Ishikawa (cell line): ENCODE data around the gene CCDC13.

ENCODE experiments used
- CEBPB ChIP-seq: IDR thresholded peaks from 2 replicates; pipeline ENCODE4 v1.6.1; 2012
- CREB1 ChIP-seq: IDR thresholded peaks from 2 replicates; pipeline ENCODE4 v1.6.1; 2012; ENCODE audit warnings: low read depth
- EGR1 ChIP-seq: IDR thresholded peaks from 2 replicates; pipeline ENCODE4 v1.6.1; 2012
- EP300 ChIP-seq: IDR thresholded peaks from 2 replicates; pipeline ENCODE4 v1.6.1; 2012; ENCODE audit warnings: borderline replicate concordance
- FOXM1 ChIP-seq: IDR thresholded peaks from 2 replicates; pipeline ENCODE4 v1.6.1; 2012; ENCODE audit warnings: low read depth, borderline replicate concordance
- NFIC ChIP-seq: IDR thresholded peaks from 2 replicates; pipeline ENCODE4 v1.6.1; 2012
- RAD21 ChIP-seq: IDR thresholded peaks from 2 replicates; pipeline ENCODE4 v1.6.1; 2012; ENCODE audit warnings: low read depth
- TAF1 ChIP-seq: IDR thresholded peaks from 2 replicates; pipeline ENCODE4 v1.6.1; 2012; ENCODE audit warnings: low read depth, mild to moderate bottlenecking
- TCF12 ChIP-seq: IDR thresholded peaks from 2 replicates; pipeline ENCODE4 v1.6.1; 2012; ENCODE audit warnings: low read depth
- TEAD4 ChIP-seq: IDR thresholded peaks from 2 replicates; pipeline ENCODE4 v1.6.1; 2012
- YY1 ChIP-seq: IDR thresholded peaks from 2 replicates; pipeline ENCODE4 v1.6.1; 2012; ENCODE audit warnings: low read depth
- ZBTB7A ChIP-seq: IDR thresholded peaks from 2 replicates; pipeline ENCODE4 v1.6.1; 2012; ENCODE audit warnings: low read depth
- TF ChIP-seq, protein P1 (sequence below): IDR thresholded peaks from 2 replicates; pipeline ENCODE4 v1.6.1; 2012; ENCODE audit warnings: low read depth, mild to moderate bottlenecking
- TF ChIP-seq, protein P2 (sequence below): IDR thresholded peaks from 2 replicates; pipeline ENCODE4 v1.6.1; 2012
- TF ChIP-seq, protein P3 (sequence below): IDR thresholded peaks from 2 replicates; pipeline ENCODE4 v1.6.1; 2012

Gene CCDC13

GRCh38 chr3:42729404-42730145 lies 43.5 kb downstream of the CCDC13 start:
- TF ChIP-seq ZBTB7A: no peak
- no peak for TF ChIP-seq RAD21
- TF ChIP-seq, protein P1, sequence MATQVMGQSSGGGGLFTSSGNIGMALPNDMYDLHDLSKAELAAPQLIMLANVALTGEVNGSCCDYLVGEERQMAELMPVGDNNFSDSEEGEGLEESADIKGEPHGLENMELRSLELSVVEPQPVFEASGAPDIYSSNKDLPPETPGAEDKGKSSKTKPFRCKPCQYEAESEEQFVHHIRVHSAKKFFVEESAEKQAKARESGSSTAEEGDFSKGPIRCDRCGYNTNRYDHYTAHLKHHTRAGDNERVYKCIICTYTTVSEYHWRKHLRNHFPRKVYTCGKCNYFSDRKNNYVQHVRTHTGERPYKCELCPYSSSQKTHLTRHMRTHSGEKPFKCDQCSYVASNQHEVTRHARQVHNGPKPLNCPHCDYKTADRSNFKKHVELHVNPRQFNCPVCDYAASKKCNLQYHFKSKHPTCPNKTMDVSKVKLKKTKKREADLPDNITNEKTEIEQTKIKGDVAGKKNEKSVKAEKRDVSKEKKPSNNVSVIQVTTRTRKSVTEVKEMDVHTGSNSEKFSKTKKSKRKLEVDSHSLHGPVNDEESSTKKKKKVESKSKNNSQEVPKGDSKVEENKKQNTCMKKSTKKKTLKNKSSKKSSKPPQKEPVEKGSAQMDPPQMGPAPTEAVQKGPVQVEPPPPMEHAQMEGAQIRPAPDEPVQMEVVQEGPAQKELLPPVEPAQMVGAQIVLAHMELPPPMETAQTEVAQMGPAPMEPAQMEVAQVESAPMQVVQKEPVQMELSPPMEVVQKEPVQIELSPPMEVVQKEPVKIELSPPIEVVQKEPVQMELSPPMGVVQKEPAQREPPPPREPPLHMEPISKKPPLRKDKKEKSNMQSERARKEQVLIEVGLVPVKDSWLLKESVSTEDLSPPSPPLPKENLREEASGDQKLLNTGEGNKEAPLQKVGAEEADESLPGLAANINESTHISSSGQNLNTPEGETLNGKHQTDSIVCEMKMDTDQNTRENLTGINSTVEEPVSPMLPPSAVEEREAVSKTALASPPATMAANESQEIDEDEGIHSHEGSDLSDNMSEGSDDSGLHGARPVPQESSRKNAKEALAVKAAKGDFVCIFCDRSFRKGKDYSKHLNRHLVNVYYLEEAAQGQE: no peak
- no peak for TF ChIP-seq CEBPB
- TF ChIP-seq TEAD4: no peak
- TF ChIP-seq TCF12: no peak
- no peak for TF ChIP-seq YY1
- TF ChIP-seq EGR1: no peak
- TF ChIP-seq, protein P2, sequence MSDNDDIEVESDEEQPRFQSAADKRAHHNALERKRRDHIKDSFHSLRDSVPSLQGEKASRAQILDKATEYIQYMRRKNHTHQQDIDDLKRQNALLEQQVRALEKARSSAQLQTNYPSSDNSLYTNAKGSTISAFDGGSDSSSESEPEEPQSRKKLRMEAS: no peak
- TF ChIP-seq TAF1: no peak
- TF ChIP-seq FOXM1: no peak
- no peak for TF ChIP-seq CREB1
- TF ChIP-seq EP300: no peak
- TF ChIP-seq, protein P3, sequence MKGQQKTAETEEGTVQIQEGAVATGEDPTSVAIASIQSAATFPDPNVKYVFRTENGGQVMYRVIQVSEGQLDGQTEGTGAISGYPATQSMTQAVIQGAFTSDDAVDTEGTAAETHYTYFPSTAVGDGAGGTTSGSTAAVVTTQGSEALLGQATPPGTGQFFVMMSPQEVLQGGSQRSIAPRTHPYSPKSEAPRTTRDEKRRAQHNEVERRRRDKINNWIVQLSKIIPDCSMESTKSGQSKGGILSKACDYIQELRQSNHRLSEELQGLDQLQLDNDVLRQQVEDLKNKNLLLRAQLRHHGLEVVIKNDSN: no peak
- TF ChIP-seq NFIC: no peak

DNA sequence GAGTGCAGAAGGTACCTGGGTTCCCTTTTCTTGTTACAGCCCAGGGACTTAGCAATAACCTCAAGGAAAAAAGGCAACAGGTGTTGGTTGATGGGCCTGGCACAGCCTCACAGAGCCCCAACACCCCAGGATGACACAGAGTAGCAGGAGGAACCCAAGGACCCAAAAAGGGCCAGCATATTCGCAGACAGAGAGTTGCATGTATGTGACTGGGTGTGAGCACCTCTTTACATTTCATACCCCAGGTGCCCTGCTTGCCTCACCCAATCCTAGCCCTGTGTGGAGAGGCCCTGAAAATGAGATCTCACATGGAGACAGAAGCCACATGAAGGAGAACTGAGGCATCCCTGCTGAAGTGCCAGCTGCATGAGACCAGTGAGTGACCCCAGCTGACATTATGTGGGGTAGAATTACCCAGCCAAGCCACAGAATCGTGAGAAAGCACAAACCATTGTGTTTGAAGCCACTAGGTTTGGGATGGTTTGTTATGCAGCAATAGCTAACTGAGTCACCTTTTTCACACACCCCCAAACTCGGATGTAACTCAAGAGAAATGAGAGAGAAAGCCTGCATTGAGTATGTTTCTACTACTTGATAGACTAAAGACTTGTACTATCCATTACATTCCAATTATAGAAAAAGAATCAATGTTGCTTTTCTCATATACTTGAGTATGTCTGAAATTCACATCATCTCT lies 44.2 kb downstream of the CCDC13 start:
- TF ChIP-seq EP300 (no peak), RAD21 (no peak), TEAD4 (no peak), NFIC (no peak), YY1 (no peak), EGR1 (no peak), CEBPB (no peak), TCF12 (no peak), FOXM1 (no peak)
- TF ChIP-seq, protein P2: no peak
- TF ChIP-seq, protein P3: no peak

- TF ChIP-seq EGR1 (no peak), TEAD4 (no peak)
- TF ChIP-seq, protein P1: no peak
These were observed 45.0 kb downstream of the CCDC13 start for GRCh38 chr3:42728056-42728455.

DNA sequence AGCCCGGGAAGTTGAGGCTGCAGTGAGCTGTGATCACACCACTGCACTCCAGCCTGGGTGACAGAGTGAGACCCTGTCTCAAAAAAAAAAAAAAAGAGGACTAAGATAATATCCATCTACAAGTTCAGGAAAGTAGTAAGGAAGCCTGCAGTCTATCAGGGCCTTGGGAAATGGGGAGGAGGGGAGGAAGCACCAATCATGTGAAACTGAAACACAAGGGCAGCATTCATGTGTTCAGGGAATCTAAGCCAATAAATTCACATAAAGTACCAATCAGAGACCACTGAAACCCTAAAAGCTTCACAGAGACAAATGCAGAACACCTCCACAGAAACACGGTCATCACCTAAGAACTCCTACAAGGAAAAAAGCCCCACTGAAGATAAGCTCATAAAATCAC lies 47.6 kb downstream of the CCDC13 start:
- TF ChIP-seq, protein P2: no peak
- no peak for TF ChIP-seq EGR1
- TF ChIP-seq CREB1: no peak
- TF ChIP-seq RAD21: no peak
- no peak for TF ChIP-seq ZBTB7A
- TF ChIP-seq CEBPB: no peak

DNA sequence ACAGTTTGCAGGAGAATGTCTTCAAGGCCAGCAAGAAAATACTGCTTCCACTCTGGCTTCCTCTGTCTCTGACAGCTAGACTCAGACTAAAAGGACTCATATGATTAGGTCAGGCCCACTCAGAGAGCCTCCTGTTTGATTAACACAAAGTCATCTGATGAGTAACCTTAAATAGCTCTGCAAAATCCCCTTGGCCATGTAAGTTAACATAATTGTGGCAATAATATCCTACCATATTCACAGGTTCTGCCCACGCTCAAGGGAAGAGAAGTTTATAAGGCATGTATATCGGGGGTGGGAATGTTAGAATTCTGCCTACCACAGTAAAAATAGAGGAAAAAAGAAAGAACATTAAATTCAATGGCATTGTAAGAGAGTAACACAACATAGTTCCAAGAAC lies 49.8 kb downstream of the CCDC13 start:
- TF ChIP-seq NFIC (no peak), CREB1 (no peak), TEAD4 (no peak), ZBTB7A (no peak), EP300 (no peak), YY1 (no peak), FOXM1 (no peak)
- TF ChIP-seq, protein P2: no peak
